ENCODE results near the gene PHACTR3. TPM values are rescaled to one million over a fixed set of nuclear protein-coding genes. Genes with fewer than 3 reads are reported as not detected.

The PHACTR3 gene
- total RNA-seq, 1 experiment from 2014 or later = 0.10 TPM

GRCh38 chr20:59820204-59821041, 216.1 kb downstream of the PHACTR3 start:
- CTCF ChIA-PET = no interaction called here
- ATAC-seq (peak; percentile 28; the same call in 1 of the 2 replicates), DNase-seq (ENCODE audit: low read depth, low spot score) (no peak)
- H3K4me3 ChIP-seq (ENCODE audit: low read depth in 2 of 2, low read length in 2 of 2) = no peak overlapping the region
- H3K36me3 ChIP-seq (ENCODE audit: control insufficient read depth, insufficient read depth, low read length) = no peaks in the 10 kb centered on the region
- TF ChIP-seq REST (IDR thresholded peaks at IDR 0.05; ENCODE audit: insufficient read depth in 1 of 2, low read depth in 2 of 2, low read length in 1 of 2) (no peak), SIN3A (IDR thresholded peaks at IDR 0.05; ENCODE audit: borderline replicate concordance, insufficient read depth, low read depth, low read length) (no peak), TCF7L2 (IDR thresholded peaks at IDR 0.05; ENCODE audit: low read depth, low read length) (no peak)
- in situ Hi-C loops (cut with HindIII; ENCODE audit: low pct_unique_long_range_greater_than_20kb, low sequenced_read_pairs) = no loop called here
- POLR2A ChIA-PET = no interaction called here
- intact Hi-C loops (cut with micrococcal nuclease; ENCODE audit: unreplicated experiment) = no loop called here
- no peaks in the 10 kb centered on the region for H3K4me1 ChIP-seq (ENCODE audit: control insufficient read depth, insufficient read depth, low read length)
- no peaks in the 10 kb centered on the region; the same call in 1 of the 2 replicates for H3K27me3 ChIP-seq (ENCODE audit: control insufficient read depth, insufficient read depth, low read length)
- no TSS peak for BruUV-seq (replicated peaks)
- no peak overlapping the region for H3K27ac ChIP-seq (ENCODE audit: low read length)
- H3K9me3 ChIP-seq (ENCODE audit: control insufficient read depth, insufficient read depth, low read depth, low read length) = no peaks in the 10 kb centered on the region

GRCh38 chr20:59821201-59821600, 216.9 kb downstream of the PHACTR3 start:
- no TSS peak for BruUV-seq (replicated peaks)
- ChIA-PET POLR2A (no interaction called here), CTCF (no interaction called here)
- Histone ChIP-seq H3K27ac (ENCODE audit: low read length) (no peak overlapping the region), H3K27me3 (ENCODE audit: control insufficient read depth, insufficient read depth, low read length) (no peaks in the 10 kb centered on the region; the same call in 1 of the 2 replicates), H3K36me3 (ENCODE audit: control insufficient read depth, insufficient read depth, low read length) (no peaks in the 10 kb centered on the region), H3K4me3 (ENCODE audit: low read depth in 2 of 2, low read length in 2 of 2) (no peak overlapping the region), H3K9me3 (ENCODE audit: control insufficient read depth, insufficient read depth, low read depth, low read length) (no peaks in the 10 kb centered on the region), H3K4me1 (ENCODE audit: control insufficient read depth, insufficient read depth, low read length) (no peaks in the 10 kb centered on the region)
- no peak for ATAC-seq
- no peak for DNase-seq (ENCODE audit: low read depth, low spot score)
- TF ChIP-seq SIN3A (IDR thresholded peaks at IDR 0.05; ENCODE audit: borderline replicate concordance, insufficient read depth, low read depth, low read length) (no peak), TCF7L2 (IDR thresholded peaks at IDR 0.05; ENCODE audit: low read depth, low read length) (no peak), POLR2AphosphoS5 (IDR thresholded peaks at IDR 0.05; ENCODE audit: low read depth, low read length) (no peak), REST (IDR thresholded peaks at IDR 0.05; ENCODE audit: insufficient read depth in 1 of 2, low read depth in 2 of 2, low read length in 1 of 2) (no peak)
- in situ Hi-C loops (cut with HindIII; ENCODE audit: low pct_unique_long_range_greater_than_20kb, low sequenced_read_pairs) = no loop called here
- intact Hi-C loops (cut with micrococcal nuclease; ENCODE audit: unreplicated experiment) = no loop called here
